IPS-20b (cell line): Measurements from ENCODE around the gene MTHFD1L.

Experiments
- H3K27ac ChIP-seq: one replicate; pipeline ENCODE4 v1.5.1; 2013; ENCODE audit warnings: low read length
- H3K27me3 ChIP-seq: 2 replicates; pipeline ENCODE4 v1.6.1; 2013; ENCODE audit warnings: mild to moderate bottlenecking, low read length, inconsistent platforms; ENCODE audit not compliant: insufficient read depth
- H3K36me3 ChIP-seq: 2 replicates; pipeline ENCODE4 v1.6.1; 2013; ENCODE audit warnings: low read depth, mild to moderate bottlenecking, inconsistent platforms, low read length, moderate library complexity; ENCODE audit not compliant: insufficient read depth
- H3K4me1 ChIP-seq: 2 replicates; pipeline ENCODE4 v1.6.1; 2013; ENCODE audit warnings: mild to moderate bottlenecking, control low read depth, inconsistent platforms, low read length, moderate library complexity; ENCODE audit not compliant: insufficient read depth
- H3K4me3 ChIP-seq: 2 replicates; pipeline ENCODE4 v1.5.1; 2013; ENCODE audit warnings: mild to moderate bottlenecking, low read length, inconsistent platforms
- H3K9ac ChIP-seq: 2 replicates; pipeline ENCODE4 v1.6.1; 2013; ENCODE audit warnings: low read depth, mild to moderate bottlenecking, inconsistent platforms, low read length, moderate library complexity
- H3K9me3 ChIP-seq: 2 replicates; pipeline ENCODE4 v1.6.1; 2013; ENCODE audit warnings: mild to moderate bottlenecking, low read depth, low read length, inconsistent platforms; ENCODE audit not compliant: insufficient read depth

The MTHFD1L gene

GRCh38 chr6:150890346-150890745, 24.8 kb downstream of the MTHFD1L start:
- Histone ChIP-seq H3K27ac (no peak overlapping the region), H3K4me3 (no peak overlapping the region), H3K27me3 (no peaks in the 10 kb centered on the region), H3K4me1 (0 out of 2 replicates have a peak, but pooled peaks cover 2% of the 10 kb centered on the region), H3K36me3 (peaks cover 82% of the 10 kb centered on the region), H3K9ac (no peak overlapping the region), H3K9me3 (no peaks in the 10 kb centered on the region)

- no peak overlapping the region for H3K4me3 ChIP-seq
Observed at GRCh38 chr6:150891888-150892485, 26.5 kb downstream of the MTHFD1L start.

GRCh38 chr6:150894191-150894744, 28.8 kb downstream of the MTHFD1L start:
- no peak overlapping the region for H3K4me3 ChIP-seq
- no peak overlapping the region for H3K9ac ChIP-seq
- H3K9me3 ChIP-seq = no peaks in the 10 kb centered on the region
- H3K36me3 ChIP-seq = peaks cover 75% of the 10 kb centered on the region
- H3K27ac ChIP-seq = no peak overlapping the region
- 0 out of 2 replicates have a peak, but pooled peaks cover 2% of the 10 kb centered on the region for H3K4me1 ChIP-seq
- H3K27me3 ChIP-seq = no peaks in the 10 kb centered on the region

More at GRCh38 chr6:150891888-150892485, 26.5 kb downstream of the MTHFD1L start:
- H3K36me3 ChIP-seq = peaks cover 81% of the 10 kb centered on the region
- no peaks in the 10 kb centered on the region for H3K27me3 ChIP-seq
- H3K9ac ChIP-seq = no peak overlapping the region
- no peak overlapping the region for H3K27ac ChIP-seq
- H3K9me3 ChIP-seq = no peaks in the 10 kb centered on the region
- H3K4me1 ChIP-seq = 0 out of 2 replicates have a peak, but pooled peaks cover 2% of the 10 kb centered on the region

DNA sequence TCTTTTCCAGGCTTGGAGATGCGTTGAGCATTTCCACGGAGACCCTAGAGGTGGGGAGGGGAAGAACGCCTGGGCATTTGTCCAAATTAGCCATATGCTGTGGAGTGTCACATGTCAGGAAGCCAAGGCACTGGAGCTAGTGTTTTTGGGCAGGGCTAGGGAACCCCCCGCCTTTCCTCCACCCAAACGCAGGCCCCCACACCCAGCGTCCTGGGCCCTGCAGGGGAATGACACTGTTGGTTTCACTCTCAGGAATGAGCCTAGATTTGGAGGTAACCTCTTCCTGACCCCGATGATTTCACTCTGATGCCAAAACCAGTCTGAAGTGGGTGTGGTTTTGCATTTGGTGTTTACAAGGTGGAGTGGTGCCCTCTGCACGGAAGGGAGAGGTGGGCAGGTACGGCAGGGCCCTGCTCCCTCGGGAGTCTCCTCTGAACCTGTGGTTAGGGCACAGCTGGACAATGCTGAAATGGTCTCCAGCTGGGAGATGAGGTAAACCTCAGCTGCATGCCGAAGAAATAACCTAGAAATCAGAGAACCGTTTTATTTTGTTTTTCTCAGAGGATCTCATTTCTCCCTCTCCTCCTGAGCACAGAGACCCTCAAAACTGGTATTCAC, 29.5 kb downstream of the MTHFD1L start:
- Histone ChIP-seq H3K27ac (no peak overlapping the region), H3K4me3 (no peak overlapping the region), H3K9ac (no peak overlapping the region), H3K27me3 (no peaks in the 10 kb centered on the region), H3K4me1 (0 out of 2 replicates have a peak, but pooled peaks cover 2% of the 10 kb centered on the region), H3K9me3 (no peaks in the 10 kb centered on the region), H3K36me3 (peaks cover 73% of the 10 kb centered on the region)

- H3K9ac ChIP-seq = no peak overlapping the region
- no peaks in the 10 kb centered on the region for H3K9me3 ChIP-seq
- H3K36me3 ChIP-seq = peaks cover 63% of the 10 kb centered on the region
- H3K4me1 ChIP-seq = 0 out of 2 replicates have a peak, but pooled peaks cover 2% of the 10 kb centered on the region
- H3K4me3 ChIP-seq = no peak overlapping the region
- H3K27ac ChIP-seq = no peak overlapping the region
- no peaks in the 10 kb centered on the region for H3K27me3 ChIP-seq
Observed at GRCh38 chr6:150895928-150896632, 30.6 kb downstream of the MTHFD1L start.

- H3K36me3 ChIP-seq = peaks cover 53% of the 10 kb centered on the region
- H3K4me1 ChIP-seq = 0 out of 2 replicates have a peak, but pooled peaks cover 2% of the 10 kb centered on the region
- H3K4me3 ChIP-seq = no peak overlapping the region
Observed at GRCh38 chr6:150897400-150897943, 32.0 kb downstream of the MTHFD1L start.

GRCh38 chr6:150898399-150899170, 33.1 kb downstream of the MTHFD1L start:
- no peak overlapping the region for H3K27ac ChIP-seq
- H3K4me3 ChIP-seq = no peak overlapping the region
- H3K9me3 ChIP-seq = no peaks in the 10 kb centered on the region
- H3K9ac ChIP-seq = no peak overlapping the region
- peaks cover 44% of the 10 kb centered on the region; the same call in 1 of the 2 replicates for H3K36me3 ChIP-seq
- H3K4me1 ChIP-seq = 0 out of 2 replicates have a peak, but pooled peaks cover 2% of the 10 kb centered on the region
- no peaks in the 10 kb centered on the region for H3K27me3 ChIP-seq

More at GRCh38 chr6:150897400-150897943, 32.0 kb downstream of the MTHFD1L start:
- H3K9me3 ChIP-seq = no peaks in the 10 kb centered on the region
- no peak overlapping the region for H3K9ac ChIP-seq
- no peak overlapping the region for H3K27ac ChIP-seq
- H3K27me3 ChIP-seq = no peaks in the 10 kb centered on the region

DNA sequence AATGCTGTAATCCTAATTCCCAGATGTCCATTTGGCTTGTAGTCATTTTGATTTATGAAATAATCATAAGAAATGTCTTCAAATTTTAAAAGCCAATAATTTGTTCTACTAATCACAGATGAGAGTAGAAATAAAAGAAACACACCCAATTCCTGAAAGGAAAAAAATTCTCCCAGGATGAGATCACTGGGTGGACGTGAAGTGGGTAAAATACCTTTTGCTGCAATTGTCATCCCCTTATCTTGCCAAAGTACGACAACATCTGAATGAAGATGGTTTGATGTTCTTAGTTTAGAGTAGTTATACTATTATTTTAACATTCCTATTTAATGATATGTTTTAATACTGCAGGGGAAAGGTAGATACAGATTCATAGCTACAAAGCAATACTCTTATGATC, 33.7 kb downstream of the MTHFD1L start:
- no peaks in the 10 kb centered on the region for H3K27me3 ChIP-seq
- H3K4me1 ChIP-seq = 0 out of 2 replicates have a peak, but pooled peaks cover 2% of the 10 kb centered on the region
- no peaks in the 10 kb centered on the region for H3K9me3 ChIP-seq
- H3K36me3 ChIP-seq = peaks cover 42% of the 10 kb centered on the region; the same call in 1 of the 2 replicates
- no peak overlapping the region for H3K4me3 ChIP-seq
- no peak overlapping the region for H3K27ac ChIP-seq
- H3K9ac ChIP-seq = no peak overlapping the region

GRCh38 chr6:150900049-150900448, 34.5 kb downstream of the MTHFD1L start:
- Histone ChIP-seq H3K36me3 (peaks cover 37% of the 10 kb centered on the region; the same call in 1 of the 2 replicates), H3K9ac (no peak overlapping the region), H3K4me3 (no peak overlapping the region), H3K27ac (no peak overlapping the region), H3K27me3 (no peaks in the 10 kb centered on the region), H3K9me3 (no peaks in the 10 kb centered on the region), H3K4me1 (0 out of 2 replicates have a peak, but pooled peaks cover 2% of the 10 kb centered on the region)

- Histone ChIP-seq H3K9me3 (no peaks in the 10 kb centered on the region), H3K27ac (peak overlapping the region; percentile 18), H3K4me3 (no peak overlapping the region), H3K9ac (no peak overlapping the region), H3K27me3 (no peaks in the 10 kb centered on the region), H3K36me3 (peaks cover 38% of the 10 kb centered on the region), H3K4me1 (no peaks in the 10 kb centered on the region)
Observed at GRCh38 chr6:150902142-150902776, 36.8 kb downstream of the MTHFD1L start.
